ENCODE results near the gene TRPM3. TPM values are rescaled to one million over a fixed set of nuclear protein-coding genes. Genes with fewer than 3 reads are reported as not detected.

Gene TRPM3
- total and polyA plus RNA-seq, 2 of the 8 experiments (the other 6 are each of a cell fraction or from before 2014, with no cell fraction given), result 2.4 to 10.9 TPM

DNA sequence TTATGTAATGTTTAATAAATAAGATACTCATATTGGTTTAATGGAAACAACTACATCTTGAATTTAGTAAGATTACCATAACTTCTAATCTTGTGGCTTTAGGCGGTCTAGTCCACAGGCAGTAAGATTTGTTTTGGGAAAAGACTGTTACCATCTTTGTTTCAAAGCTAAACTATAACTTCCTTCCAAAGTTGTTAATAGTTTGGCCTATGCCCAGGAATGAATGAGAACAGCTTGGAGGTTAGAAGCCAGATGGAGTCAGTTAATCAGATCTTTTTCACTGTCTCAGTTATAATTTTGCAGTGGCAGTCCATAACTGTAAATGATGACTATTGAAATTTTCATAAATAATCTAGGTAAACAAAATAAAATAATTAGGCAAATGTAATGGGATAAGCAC lies 465.1 kb downstream of the TRPM3 start (continued):
- TF ChIP-seq TAF1 (IDR thresholded peaks at IDR 0.05; ENCODE audit: low read depth, low read length), result no peak

All from H1 (cell line).